ENCODE measurements around the gene MORN1.
"Not testable (repeated sequence)": the region's sequence is repeated elsewhere in the genome, so short reads cannot be mapped to it uniquely, and the experiment has no call there.

The MORN1 gene

GRCh38 chr1:2334883-2335534, 56.3 kb downstream of the MORN1 start:
- no peak for DNase-seq

- DNase-seq, result no peak
Observed at GRCh38 chr1:2334366-2334765, 57.0 kb downstream of the MORN1 start.

- not testable (repeated sequence) for DNase-seq
Observed at GRCh38 chr1:2331580-2331979, 59.8 kb downstream of the MORN1 start.

GRCh38 chr1:2331200-2331544, 60.2 kb downstream of the MORN1 start:
- no peak for DNase-seq

- no peak for DNase-seq
Observed at GRCh38 chr1:2330519-2331199, 60.7 kb downstream of the MORN1 start.

GRCh38 chr1:2330035-2330434, 61.3 kb downstream of the MORN1 start:
- DNase-seq, result no peak

- DNase-seq, result no peak
Observed at GRCh38 chr1:2328676-2329455, 62.5 kb downstream of the MORN1 start.

GRCh38 chr1:2327841-2328240, 63.5 kb downstream of the MORN1 start:
- no peak for DNase-seq

- not testable (repeated sequence) for DNase-seq
Observed at GRCh38 chr1:2327162-2327561, 64.2 kb downstream of the MORN1 start.

GRCh38 chr1:2326524-2326923, 64.8 kb downstream of the MORN1 start:
- no peak for DNase-seq

- no peak for DNase-seq
Observed at GRCh38 chr1:2324553-2325366, 66.6 kb downstream of the MORN1 start.

- no peak for DNase-seq
Observed at GRCh38 chr1:2323451-2323974, 67.8 kb downstream of the MORN1 start.

- no peak for DNase-seq
Observed at GRCh38 chr1:2322581-2323211, 68.7 kb downstream of the MORN1 start.

GRCh38 chr1:2322065-2322571, 69.2 kb downstream of the MORN1 start:
- no peak for DNase-seq

- DNase-seq, result no peak
Observed at GRCh38 chr1:2320760-2321667, 70.3 kb downstream of the MORN1 start.

- no peak for DNase-seq
Observed at GRCh38 chr1:2320006-2320405, 71.3 kb downstream of the MORN1 start.

GRCh38 chr1:2319291-2319690, 72.1 kb downstream of the MORN1 start:
- no peak for DNase-seq

GRCh38 chr1:2318314-2319278, 72.8 kb downstream of the MORN1 start:
- DNase-seq, result no peak

- no peak for DNase-seq
Observed at GRCh38 chr1:2317230-2318065, 73.9 kb downstream of the MORN1 start.
